NCI-H524 treated with DMSO at 0.1 percent for 48 hours (cell line): ENCODE results near the gene KRTAP5-1.

Experiments used
- DNase-seq: peaks from one replicate; lab custom pipeline; 2025; lab: John Stamatoyannopoulos, UW

The KRTAP5-1 gene

GRCh38 chr11:1571760-1572196 is 13.3 kb downstream of the KRTAP5-1 start:
- no peak for DNase-seq

GRCh38 chr11:1570896-1571759 is 14.0 kb downstream of the KRTAP5-1 start:
- no peak for DNase-seq

- no peak for DNase-seq
Measured at GRCh38 chr11:1570531-1570895, 14.6 kb downstream of the KRTAP5-1 start.

GRCh38 chr11:1570001-1570453 is 15.1 kb downstream of the KRTAP5-1 start:
- DNase-seq: no peak

GRCh38 chr11:1569251-1569780 is 15.8 kb downstream of the KRTAP5-1 start:
- no peak for DNase-seq

GRCh38 chr11:1568441-1568911 is 16.6 kb downstream of the KRTAP5-1 start:
- no peak for DNase-seq

- DNase-seq: no peak
Measured at GRCh38 chr11:1567721-1568100, 17.4 kb downstream of the KRTAP5-1 start.

- DNase-seq: no peak
Measured at GRCh38 chr11:1567052-1567720, 17.9 kb downstream of the KRTAP5-1 start.

- DNase-seq: no peak
Measured at GRCh38 chr11:1566381-1567051, 18.6 kb downstream of the KRTAP5-1 start.

GRCh38 chr11:1565904-1566247 is 19.2 kb downstream of the KRTAP5-1 start:
- DNase-seq: no peak

- no peak for DNase-seq
Measured at GRCh38 chr11:1565173-1565903, 19.7 kb downstream of the KRTAP5-1 start.

- DNase-seq: peak; percentile 35
Measured at GRCh38 chr11:1564535-1565172, 20.4 kb downstream of the KRTAP5-1 start.

- peak; percentile 44 for DNase-seq
Measured at GRCh38 chr11:1563697-1564534, 21.2 kb downstream of the KRTAP5-1 start.

GRCh38 chr11:1563149-1563638 is 21.9 kb downstream of the KRTAP5-1 start:
- no peak for DNase-seq

GRCh38 chr11:1562469-1563148 is 22.5 kb downstream of the KRTAP5-1 start:
- DNase-seq: no peak

GRCh38 chr11:1561955-1562354 is 23.1 kb downstream of the KRTAP5-1 start:
- no peak for DNase-seq

- DNase-seq: no peak
Measured at GRCh38 chr11:1561266-1561665, 23.8 kb downstream of the KRTAP5-1 start.

GRCh38 chr11:1560649-1561251 is 24.3 kb downstream of the KRTAP5-1 start:
- no peak for DNase-seq

- no peak for DNase-seq
Measured at GRCh38 chr11:1560002-1560648, 25.0 kb downstream of the KRTAP5-1 start.
